Stimulated activated CD8-positive, alpha-beta memory T cell treated with anti-CD3 and anti-CD28 coated beads, Interleukin-15, amount 100 ng/mL, for 1 hour (primary cell): ENCODE results near the gene LRRC30.

Experiments used
- DNase-seq: peaks from one replicate; pipeline ENCODE4 v3.0.0-alpha.2; 2020; ENCODE audit warnings: low read depth

Gene LRRC30

GRCh38 chr18:7237673-7238272 lies 6.9 kb downstream of the LRRC30 start:
- no peak for DNase-seq

- DNase-seq: no peak
These were observed 12.0 kb downstream of the LRRC30 start for GRCh38 chr18:7242926-7243325.

DNA sequence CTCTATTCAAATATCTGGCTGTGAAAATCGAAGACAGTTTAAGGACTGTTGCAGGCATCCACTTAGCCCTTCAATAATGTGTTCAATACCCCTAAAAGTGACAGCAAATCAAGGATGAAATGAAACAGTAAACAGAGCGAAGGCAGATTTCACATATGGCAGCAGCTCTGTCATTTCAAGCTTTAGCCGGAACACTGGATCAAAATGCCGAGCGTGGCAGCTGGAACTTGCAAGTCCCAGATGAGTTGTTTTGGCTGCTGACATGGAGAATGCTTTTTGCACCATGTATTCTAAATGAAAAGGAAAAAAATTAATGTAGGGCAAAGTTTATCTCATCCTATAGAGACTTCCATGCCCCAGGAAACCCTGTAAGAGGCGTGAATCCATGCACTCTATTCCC lies 18.0 kb downstream of the LRRC30 start:
- DNase-seq: no peak

DNA sequence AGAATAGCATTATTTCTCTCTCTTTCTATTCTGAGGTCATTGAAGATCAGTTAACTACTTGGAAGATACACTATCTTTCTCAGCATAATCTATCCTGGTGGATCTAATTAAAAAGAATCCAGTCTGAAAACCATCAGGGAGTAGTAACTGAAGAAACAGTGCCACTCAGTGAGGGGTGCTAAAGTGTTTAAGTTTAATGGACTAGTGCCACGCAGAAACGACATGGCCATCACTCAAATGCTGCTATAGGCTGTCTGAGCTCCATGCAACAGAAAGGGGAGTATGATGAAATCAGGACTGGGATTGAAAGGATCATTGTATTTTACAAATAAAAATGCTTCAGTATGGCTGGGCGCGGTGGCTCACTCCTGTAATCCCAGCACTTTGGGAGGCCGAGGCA lies 23.3 kb downstream of the LRRC30 start:
- no peak for DNase-seq

- no peak for DNase-seq
These were observed 24.2 kb downstream of the LRRC30 start for GRCh38 chr18:7255054-7255453.

- DNase-seq: no peak
These were observed 24.8 kb downstream of the LRRC30 start for GRCh38 chr18:7255643-7256042.

- no peak for DNase-seq
These were observed 25.9 kb downstream of the LRRC30 start for GRCh38 chr18:7256618-7257425.

- DNase-seq: no peak
These were observed 26.5 kb downstream of the LRRC30 start for GRCh38 chr18:7257426-7257740.

GRCh38 chr18:7259475-7259874 lies 28.6 kb downstream of the LRRC30 start:
- no peak for DNase-seq

GRCh38 chr18:7261199-7261598 lies 30.3 kb downstream of the LRRC30 start:
- DNase-seq: no peak

GRCh38 chr18:7267973-7268372 lies 37.1 kb downstream of the LRRC30 start:
- no peak for DNase-seq

- DNase-seq: no peak
These were observed 39.1 kb downstream of the LRRC30 start for GRCh38 chr18:7269942-7270341.

- no peak for DNase-seq
These were observed 41.6 kb downstream of the LRRC30 start for GRCh38 chr18:7272311-7273049.

DNA sequence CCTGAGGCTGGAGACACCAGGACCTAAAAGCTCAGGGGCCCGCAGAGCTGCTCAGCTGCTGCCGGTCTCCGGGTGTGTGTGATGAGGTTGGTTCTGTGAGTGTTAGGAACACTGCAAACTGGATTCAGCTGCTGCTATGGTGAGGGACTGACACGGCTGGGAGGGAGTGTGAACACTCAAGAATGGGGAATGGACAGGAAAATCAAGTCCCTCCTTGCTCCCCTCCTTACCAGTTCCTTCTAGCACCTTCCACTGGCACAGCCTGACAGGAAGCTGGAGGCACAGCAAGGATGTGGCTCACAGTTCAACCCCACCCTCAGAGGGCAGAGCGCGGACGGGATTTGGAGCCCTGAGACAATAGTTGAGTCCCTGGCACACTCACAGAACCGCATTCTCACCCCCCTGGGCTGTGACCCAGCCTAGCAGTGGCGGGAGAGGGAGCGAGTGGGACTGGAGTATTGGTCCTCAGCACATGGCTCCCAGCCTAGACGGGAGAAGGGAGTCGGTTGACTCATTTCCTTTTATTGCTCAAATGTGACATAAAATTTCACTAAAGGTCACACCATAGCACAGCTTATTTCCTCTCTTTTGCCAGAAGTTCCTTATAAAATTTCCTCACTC lies 42.5 kb downstream of the LRRC30 start:
- DNase-seq: no peak

- DNase-seq: no peak
These were observed 50.7 kb downstream of the LRRC30 start for GRCh38 chr18:7281579-7281978.
